Endometrial microvascular endothelial cells (primary cell): Measurements from ENCODE around the gene MRGPRG. TPM values are rescaled to one million over a fixed set of nuclear protein-coding genes. Genes with fewer than 3 reads are reported as not detected.

Experiments used
- in situ Hi-C: cut with HindIII; loops from 2 replicates; pipeline ENCODE4 v1.10.0; 2017; ENCODE audit warnings: low sequenced_read_pairs, low pct_unique_long_range_greater_than_20kb; ENCODE audit errors: inconsistent ontology term
- total RNA-seq: library from RNA; depleted of rRNA; stranded (reverse); fragments of >200 nt; gene quantifications from one replicate; pipeline ENCODE4 v1.2.3, GENCODE V29; 2015; ENCODE audit errors: inconsistent ontology term

MRGPRG gene
- total RNA-seq, 1 donor from 2014 or later, result not detected

DNA sequence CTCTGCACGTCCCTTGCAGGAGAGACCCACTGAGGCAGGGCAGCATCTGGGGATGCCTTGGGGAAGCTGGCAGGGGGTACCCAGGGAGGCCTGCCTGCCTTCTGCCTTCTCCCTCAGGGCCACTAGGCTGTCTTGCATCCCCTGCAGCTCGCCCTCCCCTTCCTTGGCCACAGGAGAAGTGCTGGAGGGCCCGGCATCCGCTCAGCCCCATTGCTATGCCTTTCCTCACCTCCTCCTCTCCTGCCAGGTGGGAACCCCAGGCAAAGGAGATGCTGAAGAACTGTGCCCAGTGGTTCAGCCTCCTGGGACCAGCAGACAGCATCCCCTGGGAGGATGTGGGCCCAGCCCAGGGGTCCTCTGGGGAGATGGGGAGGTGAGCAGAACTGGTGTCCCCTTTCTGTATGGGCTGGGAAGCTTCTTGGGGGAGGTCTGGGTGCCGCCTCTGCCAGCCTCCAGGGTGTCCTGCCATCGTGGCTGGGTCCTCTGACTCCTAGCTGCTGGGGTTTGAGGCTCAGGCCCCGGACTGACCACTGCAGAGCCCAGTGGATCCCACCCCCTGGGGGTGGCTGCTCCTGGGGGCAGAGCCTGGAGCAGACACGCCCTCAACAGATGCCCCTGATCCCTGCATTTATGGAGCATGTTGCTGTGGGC, 20.6 kb downstream of the MRGPRG start:
- in situ Hi-C loops, result no loop called here

DNA sequence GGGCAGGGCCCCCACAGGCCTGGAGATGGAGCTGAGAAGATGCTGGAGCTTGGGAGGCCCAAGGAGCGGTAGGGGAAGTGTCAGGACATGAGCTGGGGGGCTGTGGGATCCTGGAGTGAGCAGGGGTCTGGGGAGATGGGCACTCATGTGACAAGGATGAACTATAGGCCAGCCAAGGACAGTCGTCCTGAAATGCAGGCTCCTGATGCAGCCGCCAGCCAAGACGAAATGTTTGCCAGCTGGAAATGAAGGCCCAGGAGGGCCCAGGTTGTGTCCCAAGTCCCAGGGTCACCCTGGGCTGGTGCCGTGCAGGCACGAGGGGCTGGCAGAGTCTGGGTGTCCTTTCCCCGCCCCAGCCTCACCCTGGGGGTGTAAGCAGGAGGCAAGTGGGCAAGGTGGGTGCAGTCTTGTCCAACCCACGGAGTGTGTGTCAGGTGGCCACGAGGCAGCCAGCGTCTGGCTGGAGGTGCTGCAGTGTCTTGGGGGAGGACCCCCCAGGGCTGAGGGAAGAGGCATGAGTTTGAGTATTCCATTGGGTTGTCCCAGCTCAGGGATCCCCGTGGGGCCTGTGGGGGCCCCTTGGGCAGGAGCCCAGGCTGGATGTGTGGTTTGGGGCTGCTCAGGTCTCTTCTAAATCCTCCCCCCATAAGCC, 21.4 kb downstream of the MRGPRG start:
- in situ Hi-C loops, result no loop called here

DNA sequence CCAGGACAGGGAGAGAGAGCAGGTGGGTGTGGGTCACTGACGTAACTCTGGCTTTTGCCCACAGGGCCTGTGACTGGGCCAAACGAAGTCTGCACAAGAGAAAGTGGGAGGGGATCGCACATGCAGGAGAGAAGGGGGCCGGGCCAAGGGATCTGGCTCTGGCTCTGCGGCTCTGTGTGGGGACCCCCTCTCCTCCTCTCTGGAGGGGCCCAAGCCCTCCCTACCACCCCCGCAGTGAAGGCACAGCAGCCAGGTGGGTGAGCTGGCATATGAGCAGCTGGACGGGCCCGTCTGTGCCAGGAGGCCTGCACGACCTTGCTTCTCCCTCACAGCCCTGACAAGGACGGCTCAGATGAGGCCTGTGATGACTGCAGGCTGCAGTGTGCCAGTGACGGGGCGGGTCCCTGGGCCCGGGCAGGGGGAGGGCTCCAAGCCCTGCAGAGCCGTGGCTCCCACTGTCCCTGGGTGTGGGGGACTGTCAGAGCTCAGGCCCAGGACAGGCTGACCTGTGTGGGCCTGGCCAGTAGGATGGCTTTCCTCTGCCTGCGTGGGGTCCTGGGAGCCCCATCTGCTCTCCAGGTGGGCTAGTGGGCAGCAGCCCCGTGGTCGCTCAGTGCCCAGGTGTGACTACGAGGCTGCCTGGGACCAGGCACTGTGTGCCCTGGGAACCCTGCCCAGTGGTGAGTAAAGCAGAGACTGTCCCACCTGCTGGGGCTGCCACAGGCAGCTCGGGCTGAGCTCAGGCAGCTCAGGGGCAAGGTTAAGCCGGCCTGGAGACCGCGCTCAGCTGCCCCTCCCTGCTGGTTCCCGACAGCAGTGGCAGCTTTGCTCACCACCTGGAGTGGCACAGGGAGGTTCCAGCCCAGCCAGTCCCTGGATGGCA, 22.2 kb downstream of the MRGPRG start:
- in situ Hi-C loops, result no loop called here

DNA sequence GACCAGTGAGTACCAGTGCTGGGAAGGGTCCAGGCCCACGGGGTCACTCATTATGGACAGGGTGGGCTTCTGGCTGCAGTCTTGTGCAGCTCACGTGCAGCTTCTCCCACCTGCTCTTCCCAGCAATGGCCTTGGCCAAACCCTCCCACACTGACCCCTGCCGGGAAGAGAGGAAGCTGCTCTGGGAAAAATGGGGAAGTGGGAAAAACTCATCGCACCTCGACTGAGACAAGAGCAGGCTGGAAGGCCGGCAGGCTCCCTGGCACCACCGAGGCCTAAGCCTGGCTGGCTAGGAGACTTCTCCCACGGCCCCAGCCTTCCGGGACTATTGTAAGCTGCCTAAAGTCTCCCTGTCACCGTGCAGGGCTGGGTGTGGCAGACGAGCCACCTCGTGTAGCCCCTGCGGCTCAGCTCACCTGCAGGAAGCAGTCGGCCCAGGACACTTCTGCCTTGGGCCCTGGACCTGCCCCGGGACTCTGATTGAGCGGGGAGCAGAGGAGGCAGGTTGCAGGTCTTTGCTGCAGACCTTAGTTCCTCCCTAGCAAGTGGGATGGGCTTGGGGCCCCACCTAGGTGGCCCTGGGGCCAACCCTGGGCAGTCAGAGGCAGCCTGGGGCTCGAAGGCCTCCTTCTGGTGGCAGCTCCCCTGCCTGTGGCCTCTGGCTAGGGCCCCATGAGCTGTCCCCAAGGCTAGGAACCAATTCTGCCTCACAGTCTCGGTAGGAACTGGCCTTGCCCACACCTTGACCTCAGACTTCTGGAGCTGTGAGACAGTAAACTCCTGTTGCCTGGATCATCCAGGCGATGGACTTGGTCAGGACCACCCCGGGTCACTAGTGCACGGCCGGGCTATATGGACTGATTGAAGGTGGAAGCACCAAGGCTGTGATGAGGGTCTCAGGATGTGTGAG, 23.1 kb downstream of the MRGPRG start:
- in situ Hi-C loops, result no loop called here

DNA sequence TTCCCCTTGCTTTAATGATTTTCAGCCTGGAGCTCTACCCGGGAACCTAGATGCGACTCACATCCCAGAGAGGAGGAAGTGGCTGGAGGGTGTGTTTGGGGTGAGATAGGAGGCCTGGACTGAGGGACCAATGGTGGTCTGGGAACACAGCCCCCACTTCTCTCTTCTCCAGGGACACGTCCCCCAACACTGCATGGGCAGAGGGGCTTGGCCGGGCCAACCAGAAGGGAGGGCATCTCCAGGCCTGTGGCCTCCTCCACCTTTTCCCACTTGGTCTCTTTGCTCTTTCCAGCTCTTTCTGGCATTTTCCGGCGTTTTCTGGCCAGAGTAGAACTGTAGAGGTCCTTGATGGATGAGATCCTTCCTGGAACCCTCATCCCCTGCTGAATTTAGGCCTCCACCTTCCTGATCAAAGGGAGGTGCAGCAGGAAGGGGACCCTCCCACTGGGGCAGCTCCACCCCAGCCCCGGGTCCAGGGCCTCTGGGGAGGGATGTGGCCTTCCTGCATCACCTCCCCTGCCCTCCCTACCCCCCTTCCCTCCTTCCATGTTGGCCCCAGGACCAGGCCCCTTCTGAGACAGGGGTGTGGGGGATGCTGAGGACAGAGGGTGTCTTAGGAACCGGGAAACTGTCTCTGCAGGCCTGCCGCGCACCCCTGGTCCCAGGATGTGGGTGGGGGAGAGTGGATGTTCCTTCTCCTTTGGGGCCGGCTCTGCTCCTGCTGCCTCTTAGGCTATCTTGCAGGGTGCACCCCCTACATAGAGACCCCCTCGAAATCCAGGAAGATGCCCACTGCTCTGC, 24.4 kb downstream of the MRGPRG start:
- in situ Hi-C loops, result no loop called here

DNA sequence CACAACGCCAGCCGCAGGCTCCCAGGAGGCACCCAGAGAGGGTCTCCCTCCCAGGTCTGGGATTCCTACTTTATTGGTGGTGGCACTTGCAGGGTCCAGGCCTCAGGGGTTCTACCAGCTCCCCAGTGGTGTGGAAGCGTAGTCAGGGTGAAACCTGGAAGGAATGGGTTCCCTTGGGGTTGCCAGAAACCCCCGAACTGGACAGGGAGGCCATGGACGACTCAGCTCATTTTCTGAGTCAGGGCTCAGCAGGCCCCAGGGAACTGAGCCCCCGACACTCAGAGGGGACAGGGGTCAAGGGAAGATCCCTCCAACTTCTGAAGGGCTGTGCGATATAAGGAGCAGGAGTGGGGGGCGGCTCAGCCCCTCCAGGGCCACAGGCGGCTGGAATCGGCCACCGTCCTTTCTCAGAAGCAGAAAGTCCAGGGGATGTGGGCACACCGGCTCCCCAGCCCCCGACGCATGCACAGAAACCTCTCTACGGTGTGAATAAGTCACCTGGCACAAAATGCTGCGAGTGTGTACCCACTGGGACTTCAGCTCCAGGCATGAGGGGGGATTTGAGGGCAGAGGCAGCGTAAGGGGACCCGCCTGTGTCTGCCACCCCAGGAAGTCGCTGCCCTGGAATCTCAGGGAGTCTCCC, 25.1 kb downstream of the MRGPRG start:
- in situ Hi-C loops, result no loop called here

DNA sequence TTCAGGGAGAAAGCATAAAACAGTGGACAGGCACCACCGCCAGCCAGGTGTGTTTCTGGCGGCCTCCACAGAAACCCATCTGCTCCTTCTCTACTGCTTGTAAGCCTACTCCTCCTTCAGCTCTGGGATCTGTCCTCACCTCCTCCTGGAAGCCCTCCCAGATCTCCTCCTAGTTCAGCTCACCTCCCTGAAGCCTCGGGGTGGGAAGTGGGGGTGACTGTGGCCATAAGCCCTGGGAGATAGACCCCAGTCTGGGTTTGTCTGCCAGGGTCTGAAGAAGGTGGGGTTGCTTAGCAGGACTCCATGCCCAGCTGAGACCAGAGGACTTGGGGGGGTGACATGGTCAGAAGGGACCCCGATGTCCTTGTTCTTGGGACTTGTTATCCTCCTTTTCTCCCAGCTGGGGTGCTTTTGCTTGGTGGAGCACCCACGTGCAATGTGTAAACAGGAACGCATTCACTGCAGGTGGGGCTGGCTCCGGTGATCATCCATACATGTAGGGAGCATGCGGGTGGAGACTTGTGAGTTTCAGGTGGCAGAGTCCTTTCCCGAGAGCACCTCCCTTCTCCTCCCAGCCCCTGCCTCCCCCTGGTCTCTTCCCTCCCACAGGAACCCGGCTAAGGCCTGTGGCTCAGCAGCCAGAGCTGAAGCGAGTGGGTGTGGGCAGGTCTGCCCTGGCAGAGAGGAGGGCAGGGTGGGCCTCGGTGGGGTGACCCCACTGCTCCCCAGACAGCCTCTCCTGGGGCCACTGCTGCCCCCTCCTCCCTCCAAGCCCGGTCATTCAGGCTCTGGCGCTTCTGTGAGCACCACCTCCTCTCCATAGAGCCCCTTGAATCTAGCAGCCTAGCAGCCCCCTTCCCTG, 25.9 kb downstream of the MRGPRG start:
- in situ Hi-C loops, result no loop called here

DNA sequence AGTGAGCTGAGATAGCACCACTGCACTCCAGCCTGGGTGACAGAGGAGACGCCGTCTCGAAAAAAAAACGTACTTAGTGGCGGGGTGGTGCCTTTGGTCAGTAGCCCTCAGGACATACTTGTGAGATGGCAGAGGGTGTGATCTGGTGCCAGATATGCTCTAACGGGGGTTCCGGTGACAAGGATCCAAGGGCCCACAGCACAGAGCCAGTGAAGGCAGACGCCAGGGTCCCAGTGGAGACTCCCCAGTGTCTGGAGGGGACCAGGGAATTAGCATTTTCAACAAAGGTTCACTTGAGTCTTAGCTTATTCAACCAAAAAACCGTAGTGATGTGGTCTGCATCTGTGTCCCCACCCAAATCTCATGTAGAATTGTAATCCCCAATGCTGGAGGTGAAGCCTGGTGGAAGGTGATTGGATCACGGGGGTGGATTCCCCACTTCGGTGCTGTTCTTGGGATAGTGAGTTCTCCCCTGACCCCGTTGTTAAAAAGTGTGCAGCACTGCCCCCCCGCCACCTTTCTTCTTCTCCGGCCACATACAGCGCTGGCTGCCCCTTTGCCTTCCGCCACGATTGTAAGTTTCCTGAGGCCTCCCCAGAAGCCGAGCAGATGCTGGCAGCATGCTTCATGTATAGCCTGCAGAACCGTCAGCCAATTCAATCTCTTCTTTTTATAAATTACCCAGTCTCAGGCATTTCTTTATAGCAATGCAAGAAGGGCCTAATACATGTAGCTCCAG, 26.9 kb downstream of the MRGPRG start:
- in situ Hi-C loops, result no loop called here

DNA sequence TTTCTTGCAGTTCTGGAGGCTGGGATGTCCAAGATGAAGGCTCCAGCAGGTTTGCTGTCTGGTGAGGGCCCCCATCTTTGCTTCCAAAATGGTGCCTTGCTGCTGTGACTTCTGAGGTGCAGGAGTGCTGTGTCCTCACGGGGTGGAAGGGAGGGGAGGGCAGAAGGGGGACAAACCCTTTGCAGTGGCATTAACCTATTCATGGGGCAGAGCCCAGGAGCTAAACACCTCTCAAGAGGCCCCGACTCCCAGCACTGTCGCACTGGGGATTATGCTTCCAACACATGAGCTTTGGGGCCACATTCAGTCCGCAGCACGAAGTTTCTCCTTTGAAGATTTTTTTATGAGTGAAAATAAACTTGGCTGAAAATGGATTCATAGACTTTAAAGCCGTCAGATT, 28.0 kb downstream of the MRGPRG start:
- in situ Hi-C loops, result no loop called here

DNA sequence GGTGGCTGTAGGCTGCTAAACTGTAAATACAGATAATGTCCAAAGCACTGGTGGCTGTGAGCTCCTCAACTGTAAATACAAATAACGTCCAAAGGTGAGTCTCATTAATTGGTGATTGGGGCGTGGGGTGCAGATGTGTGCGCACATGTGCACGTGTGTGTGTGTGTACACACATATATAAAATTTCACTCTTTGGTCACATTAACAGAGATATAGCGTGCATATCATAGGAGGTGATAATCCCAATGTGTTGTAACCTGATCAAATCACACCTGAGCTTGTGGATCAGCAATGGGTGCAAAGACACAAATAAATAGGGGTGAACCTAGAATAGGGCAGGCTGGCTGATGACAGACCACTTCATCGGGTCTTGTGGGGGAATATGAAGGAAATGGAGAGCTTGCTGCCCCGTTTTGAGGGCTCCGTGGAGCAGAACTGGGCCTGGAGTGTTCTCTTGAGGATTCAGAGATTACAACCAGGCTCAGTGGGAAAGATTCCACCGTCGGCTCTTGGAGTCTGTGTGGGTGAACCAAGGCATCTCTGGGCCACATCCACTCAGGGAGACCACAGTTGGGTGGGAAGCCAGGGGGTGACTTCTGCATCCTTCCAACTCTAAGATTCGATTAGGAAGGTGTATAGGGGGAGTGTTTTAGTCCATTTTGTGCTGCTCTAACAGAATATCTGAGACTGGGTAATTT, 28.6 kb downstream of the MRGPRG start:
- in situ Hi-C loops, result no loop called here

DNA sequence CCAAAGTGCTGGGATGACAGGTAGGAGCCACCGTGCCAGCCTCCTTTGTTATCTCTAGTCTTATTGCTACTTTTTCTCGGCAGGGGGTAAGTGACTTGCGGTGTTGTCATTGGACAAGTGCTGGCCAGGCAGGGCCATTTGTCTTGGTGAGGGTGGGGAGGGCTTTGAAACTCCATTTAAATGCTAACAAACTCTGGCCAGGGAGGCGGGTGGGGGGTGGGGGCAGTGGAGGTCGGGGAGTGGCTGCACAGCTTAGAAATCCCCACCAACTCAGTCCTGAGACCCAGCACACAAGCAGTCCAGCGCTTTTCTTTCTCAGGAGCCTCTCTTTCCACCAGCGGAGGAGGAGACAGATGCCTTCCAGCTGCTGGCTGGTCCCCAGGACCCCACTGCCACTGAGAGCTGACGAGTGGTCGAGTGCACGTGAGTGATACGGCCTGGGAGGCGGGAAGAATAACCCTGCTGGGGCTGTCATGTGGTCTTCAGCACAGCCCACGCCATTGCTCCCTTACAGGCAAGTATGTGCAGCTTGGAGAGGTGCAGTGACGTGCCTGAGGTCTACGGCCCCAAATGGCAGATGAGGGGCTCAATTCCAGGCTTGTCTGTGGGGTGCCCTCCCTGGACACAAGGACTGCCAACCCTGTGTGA, 29.3 kb downstream of the MRGPRG start:
- in situ Hi-C loops, result no loop called here

DNA sequence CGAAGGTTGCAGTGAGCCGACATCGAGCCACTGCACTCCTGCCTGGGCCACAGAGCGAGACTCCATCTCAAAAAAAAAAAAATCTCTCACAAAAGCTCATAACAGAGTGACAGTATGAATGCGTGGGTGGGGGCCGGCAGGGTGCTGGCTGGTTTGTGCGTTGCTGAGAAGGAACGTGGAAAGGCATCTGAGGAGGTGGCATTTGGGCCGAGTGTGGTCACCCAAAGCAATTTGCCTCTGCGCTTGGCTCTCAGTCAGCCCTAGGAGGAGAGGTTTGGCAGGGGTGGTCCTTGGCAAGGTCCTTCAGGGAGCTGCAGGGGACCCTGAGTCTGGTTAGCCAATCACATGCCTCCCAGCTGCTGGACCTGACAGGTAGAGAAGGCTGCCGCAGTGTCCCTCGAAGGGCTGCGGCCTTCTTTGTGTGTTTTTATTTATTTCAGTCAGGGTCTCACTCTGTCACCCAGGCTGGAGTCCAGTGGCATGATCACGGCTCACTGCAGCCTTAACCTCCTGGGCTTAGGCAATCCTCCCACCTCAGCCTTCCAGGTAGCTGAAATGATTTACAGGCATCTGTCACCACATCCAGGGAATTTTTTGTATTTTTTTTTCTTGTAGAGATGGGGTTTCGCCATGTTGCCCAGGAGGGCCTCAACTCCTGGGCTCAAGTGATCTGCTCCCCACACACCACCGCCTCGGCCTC, 30.0 kb downstream of the MRGPRG start:
- in situ Hi-C loops, result no loop called here

DNA sequence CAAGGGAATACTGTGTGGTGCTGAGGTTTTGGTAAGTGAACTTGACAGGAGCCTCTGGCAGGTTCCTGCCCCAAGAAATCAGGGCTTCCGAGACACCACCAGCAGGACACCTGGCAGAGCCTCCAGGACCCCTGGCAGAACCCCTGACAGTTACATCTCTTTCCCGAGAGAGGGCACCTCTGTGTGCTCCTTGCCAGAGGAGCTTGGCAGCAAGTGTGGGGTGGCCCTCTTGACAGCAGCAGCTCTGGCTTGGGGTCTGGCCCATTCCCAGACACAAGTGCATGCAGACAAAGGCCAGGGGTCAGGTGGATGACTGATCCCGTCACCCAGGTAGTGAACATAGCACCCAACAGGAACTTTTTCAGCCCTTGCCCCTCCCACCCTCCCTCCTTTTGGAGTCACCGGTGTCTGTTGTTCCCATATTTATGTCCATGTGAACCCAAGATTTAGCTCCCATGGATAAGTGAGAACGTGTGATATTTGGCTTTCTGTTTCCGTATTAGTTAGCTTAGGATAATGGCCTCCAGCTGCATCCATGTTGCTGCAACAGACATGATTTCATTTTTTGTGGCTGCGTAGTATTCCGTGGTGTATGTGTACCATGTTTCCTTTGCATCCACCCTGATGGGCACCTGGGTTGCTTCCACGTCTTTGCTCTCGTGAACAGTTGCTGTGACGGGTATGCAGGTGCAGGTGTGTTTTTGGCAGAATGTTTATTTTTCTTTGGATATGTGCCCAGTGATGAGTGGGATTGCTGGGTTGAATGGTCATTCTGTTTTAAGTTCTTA, 32.3 kb downstream of the MRGPRG start:
- in situ Hi-C loops, result no loop called here

DNA sequence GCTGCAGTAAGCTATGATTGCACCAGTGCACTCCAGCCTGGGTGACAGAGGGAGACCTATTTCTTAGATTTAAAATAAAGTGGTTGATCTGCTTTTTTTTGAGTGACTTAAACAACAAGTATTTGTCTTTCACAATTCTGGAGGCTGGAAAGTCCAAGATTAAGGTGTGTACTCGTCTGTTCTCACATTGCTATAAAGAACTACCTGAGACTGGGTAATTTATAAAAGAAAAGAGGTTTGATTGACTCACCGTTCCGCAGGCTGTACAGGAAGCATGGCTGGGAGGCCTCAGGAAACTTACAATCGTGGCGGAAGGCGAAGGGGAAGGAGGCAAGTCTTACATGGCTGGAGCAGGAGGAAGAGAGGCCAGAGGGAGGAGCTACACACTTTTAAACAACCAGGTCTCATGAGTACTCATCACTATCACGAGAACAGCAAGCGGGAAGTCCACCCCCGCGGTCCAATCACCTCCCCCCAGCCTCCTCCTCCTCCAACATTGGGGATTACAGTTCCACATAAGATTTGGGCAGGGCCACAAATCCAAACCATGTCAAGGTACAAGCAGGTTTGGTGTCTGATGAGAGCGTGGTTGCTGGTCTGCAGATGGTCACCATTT, 33.8 kb downstream of the MRGPRG start:
- in situ Hi-C loops, result no loop called here
